D341Med (cell line): Measurements from ENCODE around the gene CENPU.

Experiments
- DNase-seq: peaks from one replicate; pipeline ENCODE4 v3.0.0; 2012; ENCODE audit warnings: low spot score

CENPU gene

GRCh38 chr4:184705692-184706091 is 28.2 kb downstream of the CENPU start:
- DNase-seq = no peak

DNA sequence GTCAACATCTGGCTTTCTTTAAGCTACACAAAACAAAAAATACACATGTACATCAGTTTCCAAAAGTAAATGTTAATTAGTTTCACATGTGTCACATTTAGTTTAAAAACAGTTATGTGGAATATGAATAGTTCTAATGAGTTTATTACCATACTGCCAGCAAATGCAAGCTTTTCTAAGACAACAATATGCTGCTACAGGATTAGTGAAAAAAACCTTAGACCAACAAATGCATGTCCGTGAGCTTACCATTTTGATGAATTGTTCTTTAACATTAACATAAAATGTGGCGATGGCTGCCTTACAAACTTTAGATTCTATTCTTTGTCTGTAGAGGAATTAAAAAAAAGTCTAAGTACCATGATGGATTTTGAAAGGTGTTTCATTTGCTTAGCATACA is 31.8 kb downstream of the CENPU start:
- no peak for DNase-seq

- no peak for DNase-seq
Observed at GRCh38 chr4:184699941-184700340, 34.0 kb downstream of the CENPU start.

DNA sequence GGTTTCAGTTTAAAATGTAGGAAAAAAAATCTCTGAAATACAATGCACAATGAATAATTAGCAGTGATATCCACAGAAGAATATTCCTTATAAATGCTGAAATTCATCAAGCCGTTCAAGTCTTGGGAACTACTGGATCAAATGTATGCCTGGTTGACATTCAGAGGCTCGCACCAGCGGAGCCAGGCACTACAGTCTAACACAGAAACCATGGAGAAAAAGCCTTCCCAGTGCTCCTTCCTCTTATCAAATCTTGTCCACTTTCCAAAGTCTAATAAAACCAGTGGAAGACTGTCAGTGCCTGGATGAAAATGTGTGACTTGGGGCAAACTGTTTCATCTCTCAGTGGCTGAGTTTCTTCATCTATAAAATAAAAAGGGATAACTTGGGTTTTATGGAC is 35.9 kb downstream of the CENPU start:
- no peak for DNase-seq

DNA sequence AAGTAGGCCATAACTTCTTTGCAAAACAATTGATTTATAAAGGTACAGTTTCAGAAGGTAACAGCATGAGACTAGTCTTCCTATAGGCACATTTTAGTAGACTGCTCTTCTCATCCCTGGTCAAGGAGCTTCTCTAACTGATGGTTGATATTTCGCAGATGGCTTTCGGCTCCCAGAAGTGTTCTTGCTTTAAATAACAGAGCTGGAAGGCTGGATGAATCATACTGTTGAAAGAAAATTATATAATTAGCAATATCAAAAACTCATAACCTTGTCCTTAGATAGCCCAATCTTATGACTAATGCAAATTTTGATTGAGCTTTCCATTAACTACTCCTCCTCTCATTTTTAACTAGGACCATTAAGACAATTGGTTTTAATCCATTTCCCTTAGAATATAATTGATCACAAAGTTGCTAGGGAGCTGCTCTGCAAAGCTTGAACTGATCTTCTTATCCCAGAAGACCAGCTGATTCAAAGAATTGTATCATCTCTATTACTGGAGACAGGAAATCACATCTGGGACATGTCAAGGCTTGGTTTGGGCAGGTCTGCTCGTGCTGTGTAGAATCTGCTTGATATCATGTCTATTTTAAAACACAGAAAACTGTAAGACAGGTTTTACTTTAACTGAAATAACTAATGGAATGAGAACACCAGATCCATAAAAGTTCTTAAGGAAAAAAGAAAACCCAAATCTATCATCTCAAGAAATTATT is 38.6 kb downstream of the CENPU start:
- no peak for DNase-seq

DNA sequence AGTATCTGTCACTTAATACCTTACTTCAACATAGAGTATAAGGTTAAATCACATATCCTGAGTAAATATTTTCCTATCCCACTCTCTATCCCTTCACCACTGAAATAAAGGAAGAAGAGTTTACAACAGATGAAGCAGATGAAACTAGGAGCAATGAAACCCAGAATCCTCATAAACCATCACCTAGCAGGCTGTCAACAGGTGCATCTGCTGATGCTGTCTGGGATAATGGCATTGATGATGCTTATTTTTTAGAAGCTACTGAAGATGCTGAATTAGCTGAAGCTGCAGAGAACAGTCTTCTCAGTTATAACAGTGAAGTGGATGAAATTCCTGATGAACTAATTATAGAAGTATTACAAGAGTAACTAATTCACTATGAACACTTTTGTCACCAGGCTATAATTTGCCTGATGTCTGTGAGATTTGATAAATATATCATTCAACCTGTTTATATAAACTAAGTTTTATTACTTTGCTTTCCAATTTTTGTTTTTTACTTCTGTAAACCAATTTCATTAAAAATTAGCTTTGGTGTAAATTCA is 39.4 kb downstream of the CENPU start:
- DNase-seq = no peak

DNA sequence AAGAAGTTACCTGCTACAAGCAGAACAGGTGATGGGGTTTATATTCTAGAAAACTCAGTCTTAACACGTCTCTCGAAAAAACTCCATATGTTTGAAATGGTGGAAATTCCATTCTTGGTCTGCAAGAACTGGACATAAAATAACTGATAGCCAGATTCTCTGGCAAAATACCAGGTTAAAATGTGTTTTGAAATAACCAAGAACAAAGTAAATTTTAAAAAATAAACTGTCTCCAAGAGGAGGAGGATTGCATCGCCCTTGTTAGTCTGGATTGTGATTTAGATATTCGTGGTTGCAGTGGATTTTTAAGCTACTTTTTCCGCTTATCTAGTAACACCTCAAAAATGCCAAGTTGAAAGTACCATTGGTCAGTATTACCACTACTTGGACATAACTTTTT is 40.8 kb downstream of the CENPU start:
- no peak for DNase-seq

GRCh38 chr4:184689681-184690080 is 44.2 kb downstream of the CENPU start:
- no peak for DNase-seq

DNA sequence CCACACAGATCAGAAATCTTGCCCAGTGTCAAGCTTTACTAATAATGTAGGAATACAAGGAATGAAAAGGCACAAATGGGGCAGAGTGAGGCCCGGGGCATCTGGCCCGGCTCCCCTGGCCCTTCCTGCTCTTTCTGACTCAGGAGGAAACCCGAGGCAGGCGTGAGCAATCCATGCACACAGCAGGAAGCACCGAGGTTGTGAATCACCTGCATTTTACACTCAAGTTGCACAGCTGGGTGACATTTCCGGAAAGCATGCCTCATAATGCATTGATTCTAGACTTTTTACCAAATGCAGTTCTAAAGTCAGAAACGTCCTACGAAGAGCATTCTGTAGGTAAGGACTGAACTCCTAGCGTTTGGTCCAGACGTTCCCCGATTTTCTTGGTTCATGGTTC is 45.4 kb downstream of the CENPU start:
- no peak for DNase-seq

- no peak for DNase-seq
Observed at GRCh38 chr4:184688005-184688404, 45.9 kb downstream of the CENPU start.

DNA sequence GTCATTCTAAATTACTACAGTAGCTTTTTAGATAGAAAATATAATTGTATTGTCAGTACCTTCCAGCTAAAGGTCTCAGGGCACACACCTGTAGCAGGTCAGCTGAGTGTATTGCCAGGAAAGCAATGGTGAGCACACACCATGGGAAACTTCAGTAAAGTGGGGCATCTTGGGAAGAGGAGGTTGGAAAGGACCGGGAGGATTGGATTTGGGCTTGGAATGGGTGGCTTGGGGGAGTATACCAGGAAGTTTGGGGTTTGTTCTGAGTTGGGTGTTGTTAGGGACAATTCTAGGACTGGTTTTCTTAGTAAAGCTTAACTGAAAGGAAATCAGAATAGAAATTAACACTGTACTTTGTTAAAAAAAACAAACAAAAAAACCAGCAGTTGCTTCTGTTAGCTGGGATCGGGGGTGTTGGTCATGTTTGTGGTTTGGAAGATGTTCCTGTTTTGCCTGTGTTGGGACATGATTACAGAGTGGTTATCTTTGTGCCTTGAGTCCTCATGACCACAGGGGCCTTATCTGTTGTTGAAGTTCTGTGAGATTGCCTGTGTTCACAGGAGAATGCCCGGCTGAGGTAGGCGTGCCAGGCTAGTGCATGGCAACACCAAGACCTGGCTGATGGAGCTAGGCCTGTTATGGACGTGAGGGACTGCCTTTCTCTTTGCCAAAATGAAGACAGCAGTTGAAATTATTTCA is 49.3 kb downstream of the CENPU start:
- no peak for DNase-seq

- DNase-seq = no peak
Observed at GRCh38 chr4:184681916-184682315, 52.0 kb downstream of the CENPU start.

DNA sequence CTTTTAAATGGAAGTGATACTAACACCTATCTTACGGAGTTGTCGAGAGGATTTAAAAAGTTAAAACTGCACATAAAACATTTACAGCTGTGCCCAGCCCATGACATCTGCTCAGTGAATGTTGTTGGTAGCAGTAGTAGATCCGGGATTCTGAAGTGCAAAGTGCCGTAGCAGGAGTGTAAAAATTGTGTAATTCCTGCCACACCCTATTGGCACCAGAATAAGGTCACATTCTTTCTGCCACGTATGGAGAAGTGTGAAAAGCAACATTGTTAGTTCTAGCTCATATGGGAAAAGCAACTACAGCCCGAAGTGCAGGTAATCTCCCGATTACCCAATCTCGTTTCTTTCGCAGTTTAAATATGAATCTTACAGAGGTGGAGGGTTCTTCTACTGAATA is 53.2 kb downstream of the CENPU start:
- DNase-seq = no peak

GRCh38 chr4:184675821-184676492 is 57.9 kb downstream of the CENPU start:
- DNase-seq = no peak

GRCh38 chr4:184675018-184675417 is 58.9 kb downstream of the CENPU start:
- DNase-seq = no peak

- no peak for DNase-seq
Observed at GRCh38 chr4:184674011-184674410, 59.9 kb downstream of the CENPU start.

DNA sequence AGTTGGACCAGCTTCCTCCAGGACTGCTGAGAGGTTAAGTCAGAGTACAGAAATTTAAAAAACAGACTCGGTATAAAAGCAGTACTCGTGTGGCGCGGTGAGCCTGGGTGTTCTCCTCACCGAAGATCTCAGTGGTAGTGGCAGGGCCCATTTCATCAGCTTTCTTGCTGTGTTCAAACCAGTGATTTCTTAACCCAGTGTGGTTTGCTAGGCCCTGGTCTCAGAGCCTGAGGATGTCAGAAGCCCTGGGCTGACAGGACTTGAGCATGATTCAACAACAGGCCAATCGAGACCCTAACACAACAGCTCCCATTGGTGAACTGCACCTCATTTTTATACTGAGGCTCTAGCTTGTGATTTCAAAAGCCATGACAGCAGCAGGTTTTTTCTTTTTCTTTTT is 61.2 kb downstream of the CENPU start:
- DNase-seq = no peak

DNA sequence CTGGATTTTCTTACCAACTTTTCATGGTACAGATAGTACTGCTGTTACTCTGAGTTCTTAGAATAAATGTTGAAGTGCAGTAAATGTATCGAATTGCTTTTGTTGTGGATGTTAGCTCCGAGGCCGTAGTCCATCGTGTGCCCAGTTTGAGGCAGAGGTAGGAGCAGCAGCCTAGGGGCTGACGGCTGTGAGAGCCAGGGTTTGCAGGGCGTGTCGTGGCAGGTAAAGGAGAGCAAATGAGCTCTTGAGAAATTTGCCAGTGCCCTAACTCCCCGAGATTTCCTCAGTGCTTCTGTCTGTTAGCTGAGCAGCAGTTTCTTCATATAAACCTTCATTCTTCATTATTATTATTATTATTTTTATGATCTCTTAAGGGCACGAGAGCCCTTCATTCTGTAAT is 62.8 kb downstream of the CENPU start:
- no peak for DNase-seq

DNA sequence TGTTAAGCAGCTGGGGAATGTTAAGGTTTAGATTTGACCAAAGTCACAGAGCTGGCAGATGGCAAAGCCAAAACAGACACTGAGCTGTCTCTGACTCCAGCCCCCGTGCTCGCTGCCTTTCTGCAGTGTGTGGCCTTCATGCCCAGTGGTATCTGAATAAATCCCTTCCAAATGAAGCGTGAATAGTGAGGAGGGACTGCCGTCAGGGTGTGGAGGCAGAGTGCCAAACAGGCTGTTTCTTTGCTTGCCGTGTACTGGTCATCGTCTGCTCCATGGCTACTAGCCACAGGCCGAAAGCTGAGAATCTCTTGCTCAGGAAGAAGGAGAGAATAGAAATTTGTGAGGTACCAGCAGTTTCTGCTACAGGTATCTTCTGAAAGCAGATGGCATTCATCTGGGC is 64.6 kb downstream of the CENPU start:
- DNase-seq = no peak

- DNase-seq = no peak
Observed at GRCh38 chr4:184668511-184669114, 65.3 kb downstream of the CENPU start.

DNA sequence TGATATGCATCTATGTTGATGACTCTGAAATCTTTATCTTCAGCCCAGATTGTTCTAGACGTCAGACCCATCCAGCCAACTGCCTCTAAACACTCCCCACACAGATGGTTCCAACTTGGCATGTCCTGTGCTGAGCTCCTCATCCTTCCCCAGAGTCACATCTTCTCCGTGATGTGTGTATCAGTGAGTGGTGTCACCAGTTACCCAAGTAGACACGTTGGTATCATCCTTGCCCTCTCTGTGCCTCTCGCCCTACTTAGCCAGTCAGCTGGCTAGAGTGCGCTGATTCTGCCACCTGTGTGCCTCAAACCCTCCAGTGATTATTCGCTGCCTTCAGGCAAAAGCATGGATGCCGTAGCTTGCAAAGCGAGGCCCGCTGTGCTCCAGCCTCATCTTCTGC is 65.8 kb downstream of the CENPU start:
- no peak for DNase-seq

DNA sequence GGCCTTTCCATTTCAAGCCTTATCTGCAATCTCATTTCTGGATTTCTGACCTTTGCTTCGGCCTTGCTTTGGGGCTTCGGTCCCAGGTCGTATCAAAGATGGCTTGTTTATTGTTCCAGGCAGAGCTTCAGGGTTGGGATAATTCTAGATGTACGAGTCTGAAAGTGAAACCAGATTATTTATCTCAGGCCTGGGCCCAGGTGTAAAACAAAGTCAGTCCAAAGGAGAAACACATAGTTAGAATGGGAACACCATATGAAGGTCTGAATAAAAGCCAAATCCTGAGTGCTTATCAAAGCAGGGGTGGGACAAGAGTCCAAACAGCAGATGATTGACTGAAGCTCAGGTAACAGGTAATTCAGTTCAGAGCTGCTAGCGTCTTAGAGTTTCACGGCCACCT is 67.2 kb downstream of the CENPU start:
- no peak for DNase-seq
